H9 (cell line): Measurements from ENCODE around the gene MATN1. TPM values are rescaled to one million over a fixed set of nuclear protein-coding genes. Genes with fewer than 3 reads are reported as not detected.

ENCODE experiments used
- DNase-seq: peaks from one replicate; pipeline ENCODE4 v3.0.0-alpha.2; 2017
- H2AFZ ChIP-seq: one replicate; pipeline ENCODE4 v1.6.1; 2013; ENCODE audit warnings: mild to moderate bottlenecking, low read length, control low read depth, moderate library complexity
- H2AK5ac ChIP-seq: 2 replicates; pipeline ENCODE4 v1.6.1; 2013; ENCODE audit warnings: low read length, control low read depth, mixed read lengths; ENCODE audit not compliant: insufficient read length
- H2BK120ac ChIP-seq: one replicate; pipeline ENCODE4 v1.6.1; 2013; ENCODE audit warnings: low read depth, mild to moderate bottlenecking, low read length, control low read depth, inconsistent platforms; ENCODE audit not compliant: poor library complexity, severe bottlenecking
- H2BK12ac ChIP-seq: 2 replicates; pipeline ENCODE4 v1.6.1; 2013; ENCODE audit warnings: low read length, control low read depth, mixed read lengths, low read depth; ENCODE audit not compliant: insufficient read length
- H2BK15ac ChIP-seq: 2 replicates; pipeline ENCODE4 v1.6.1; 2013; ENCODE audit warnings: low read depth, low read length, control low read depth
- H2BK20ac ChIP-seq: one replicate; pipeline ENCODE4 v1.6.1; 2013; ENCODE audit warnings: low read depth, mild to moderate bottlenecking, low read length, control low read depth, inconsistent platforms; ENCODE audit not compliant: poor library complexity, severe bottlenecking
- H2BK5ac ChIP-seq: 2 replicates; pipeline ENCODE4 v1.6.1; 2013; ENCODE audit warnings: low read length, control low read depth, mixed read lengths; ENCODE audit not compliant: insufficient read length
- H3K14ac ChIP-seq: 2 replicates; pipeline ENCODE4 v1.6.1; 2013; ENCODE audit warnings: low read length, control low read depth; ENCODE audit not compliant: insufficient read depth
- H3K18ac ChIP-seq: 2 replicates; pipeline ENCODE4 v1.6.1; 2013; ENCODE audit warnings: low read depth, mild to moderate bottlenecking, mixed read lengths, low read length, control low read depth; ENCODE audit not compliant: insufficient read length
- H3K23ac ChIP-seq: 2 replicates; pipeline ENCODE4 v1.6.1; 2013; ENCODE audit warnings: low read length, control low read depth, mixed read lengths, low read depth; ENCODE audit not compliant: insufficient read length
- H3K23me2 ChIP-seq: 2 replicates; pipeline ENCODE4 v1.6.1; 2013; ENCODE audit warnings: low read depth, mild to moderate bottlenecking, mixed read lengths, low read length, control low read depth; ENCODE audit not compliant: insufficient read length, poor library complexity, severe bottlenecking
- H3K27ac ChIP-seq: 2 replicates; pipeline ENCODE4 v1.5.1; 2013; ENCODE audit warnings: low read length, control low read depth, mixed read lengths, low read depth; ENCODE audit not compliant: insufficient read length
- H3K27me3 ChIP-seq: 2 replicates; pipeline ENCODE4 v1.6.1; 2013; ENCODE audit warnings: low read length, control low read depth, inconsistent platforms; ENCODE audit not compliant: insufficient read depth
- H3K4ac ChIP-seq: 2 replicates; pipeline ENCODE4 v1.6.1; 2013; ENCODE audit warnings: low read depth, mild to moderate bottlenecking, control low read depth, inconsistent platforms, low read length, moderate library complexity
- H3K4me1 ChIP-seq: 2 replicates; pipeline ENCODE4 v1.6.1; 2013; ENCODE audit warnings: low read length, control low read depth, inconsistent platforms; ENCODE audit not compliant: insufficient read depth
- H3K4me2 ChIP-seq: 2 replicates; pipeline ENCODE4 v1.6.1; 2013; ENCODE audit warnings: low read length, control low read depth, mixed read lengths; ENCODE audit not compliant: insufficient read length, insufficient read depth
- H3K56ac ChIP-seq: 2 replicates; pipeline ENCODE4 v1.6.1; 2013; ENCODE audit warnings: low read depth, mild to moderate bottlenecking, mixed read lengths, low read length, control low read depth; ENCODE audit not compliant: insufficient read length
- H3K79me1 ChIP-seq: 2 replicates; pipeline ENCODE4 v1.6.1; 2013; ENCODE audit warnings: low read depth, mild to moderate bottlenecking, moderate library complexity, low read length, control low read depth, inconsistent platforms; ENCODE audit not compliant: insufficient read depth, poor library complexity, severe bottlenecking
- H3K79me2 ChIP-seq: 2 replicates; pipeline ENCODE4 v1.6.1; 2013; ENCODE audit warnings: low read length, control low read depth, inconsistent platforms; ENCODE audit not compliant: insufficient read depth
- H3K9ac ChIP-seq: 2 replicates; pipeline ENCODE4 v1.6.1; 2013; ENCODE audit warnings: low read length, control low read depth, mixed read lengths; ENCODE audit not compliant: insufficient read length; ENCODE audit errors: extremely low read depth
- H3K9me3 ChIP-seq: one replicate; pipeline ENCODE4 v1.6.1; 2013; ENCODE audit warnings: low read depth, low read length, inconsistent platforms; ENCODE audit not compliant: control insufficient read depth
- H3T11ph ChIP-seq: one replicate; pipeline ENCODE4 v1.6.1; 2013; ENCODE audit warnings: mild to moderate bottlenecking, low read length, control low read depth, inconsistent platforms
- H4K20me1 ChIP-seq: one replicate; pipeline ENCODE4 v1.6.1; 2013; ENCODE audit not compliant: control insufficient read depth, insufficient read length, insufficient read depth
- H4K5ac ChIP-seq: 2 replicates; pipeline ENCODE4 v1.6.1; 2013; ENCODE audit warnings: low read depth, mild to moderate bottlenecking, mixed read lengths, low read length, control low read depth; ENCODE audit not compliant: insufficient read length
- H4K8ac ChIP-seq: replicated peaks from 2 replicates; pipeline ENCODE4 v1.6.1; 2013; ENCODE audit warnings: low read length, control low read depth, mixed read lengths, low read depth; ENCODE audit not compliant: insufficient read length
- H4K91ac ChIP-seq: 2 replicates; pipeline ENCODE4 v1.6.1; 2013; ENCODE audit warnings: low read depth, mild to moderate bottlenecking, moderate library complexity, mixed read lengths, low read length, control low read depth; ENCODE audit not compliant: insufficient read length
- H3K27ac Mint-ChIP-seq, 3 experiments: 2 replicates in 2 of 3; 3 replicates in 1 of 3; pipeline ENCODE4 v1.8.0; 2020 to 2021; ENCODE audit warnings: mixed read lengths in 3 of 3, mild to moderate bottlenecking in 1 of 3, moderate library complexity in 1 of 3
- H3K27me3 Mint-ChIP-seq: 2 replicates; pipeline ENCODE4 v1.8.0; 2021; ENCODE audit warnings: low read depth, mild to moderate bottlenecking, moderate library complexity, mixed read lengths
- H3K36me3 Mint-ChIP-seq, 3 experiments: 2 replicates in 2 of 3; 3 replicates in 1 of 3; pipeline ENCODE4 v1.8.0; 2020 to 2021; ENCODE audit warnings: low read depth in 3 of 3, mixed read lengths in 3 of 3; ENCODE audit not compliant: insufficient read depth in 1 of 3
- H3K4me1 Mint-ChIP-seq, 2 experiments: 2 replicates each; pipeline ENCODE4 v1.8.0; 2020; ENCODE audit warnings: mixed read lengths in 2 of 2
- H3K4me3 Mint-ChIP-seq, 2 experiments: 2 replicates in 1 of 2; 3 replicates in 1 of 2; pipeline ENCODE4 v1.8.0; 2020 to 2021; ENCODE audit warnings: mild to moderate bottlenecking in 2 of 2, mixed read lengths in 2 of 2, moderate library complexity in 1 of 2
- H3K9me3 Mint-ChIP-seq, 2 experiments: 2 replicates in 1 of 2; 3 replicates in 1 of 2; pipeline ENCODE4 v1.8.0; 2020; ENCODE audit warnings: mild to moderate bottlenecking in 2 of 2, mixed read lengths in 2 of 2, moderate library complexity in 1 of 2
- CTCF ChIP-seq: fragments of 200-600 bp; sonication (generic); conservative IDR thresholded peaks from 3 replicates; pipeline ENCODE4 v1.8.0; 2021; ENCODE audit warnings: antibody characterized with exemption, mild to moderate bottlenecking
- WGBS: extraction: QIAGEN DNeasy Blood & Tissue Kit; methylation state at CpG from one replicate; pipeline ENCODE4 v1.1.7; 2013; ENCODE audit warnings: missing lambda C conversion rate, low lambda C conversion rate, mixed read lengths; ENCODE audit not compliant: insufficient read length; ENCODE audit errors: extremely low coverage; 5-methylcytosine and 5-hydroxymethylcytosine counted together
- total RNA-seq: library from RNA; stranded (reverse); gene quantifications from 2 replicates; pipeline ENCODE4 v1.2.1, GENCODE V29; 2021

Gene MATN1
- total RNA-seq, 1 experiment from 2014 or later, result not detected

DNA sequence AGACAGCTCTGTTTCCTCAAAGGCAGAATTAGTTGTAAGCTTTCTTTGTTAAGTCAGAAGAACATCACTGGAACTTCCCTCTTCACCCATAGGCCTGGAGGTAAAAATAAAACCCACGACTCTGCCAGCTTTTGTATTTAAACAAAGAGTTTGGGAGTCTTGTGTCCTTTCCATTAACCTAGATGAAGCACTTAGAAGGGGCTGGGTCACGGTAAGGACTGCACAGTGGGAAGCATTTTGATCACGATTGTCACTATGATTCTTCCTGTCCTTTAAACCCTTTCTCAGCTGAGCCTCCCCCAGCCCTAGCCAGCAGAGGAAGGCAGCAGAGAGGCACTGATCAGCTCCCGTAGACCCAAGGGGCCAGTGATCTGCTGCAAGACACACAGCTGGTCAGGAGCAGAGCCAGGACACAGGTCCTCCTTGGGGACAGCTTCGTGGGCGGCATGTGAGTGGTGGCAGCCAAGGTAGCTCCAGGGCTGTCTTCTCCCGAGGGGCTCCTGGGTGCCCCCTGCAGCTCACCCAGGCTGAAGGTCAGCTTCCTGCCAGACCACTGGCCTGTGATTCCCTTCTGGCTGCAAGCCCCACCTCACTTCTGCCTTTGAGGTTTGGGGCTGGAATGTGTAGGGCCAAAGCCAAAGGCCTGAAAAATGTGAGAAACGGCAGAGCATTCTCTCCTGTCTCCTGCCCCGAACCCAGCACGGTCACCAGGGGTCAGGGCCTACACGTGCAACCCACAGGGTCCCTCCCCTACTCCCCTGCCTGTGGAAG is 38.2 kb upstream of the MATN1 start:
- Histone ChIP-seq H3K4me1 (no peaks in the 10 kb centered on the region), H3K14ac (peak overlapping the region; percentile 67), H2BK15ac (no peak overlapping the region), H2BK12ac (no peak overlapping the region), H3K18ac (no peak overlapping the region), H3K9me3 (no peaks in the 10 kb centered on the region), H4K5ac (no peak overlapping the region), H2AK5ac (no peak overlapping the region), H2BK5ac (no peak overlapping the region), H3K79me2 (no peaks in the 10 kb centered on the region), H4K91ac (no peak overlapping the region), H2AFZ (no peak overlapping the region), H3K27ac (no peak overlapping the region), H2BK120ac (no peak overlapping the region), H4K20me1 (no peaks in the 10 kb centered on the region), H3K4me2 (no peak overlapping the region), H3K23ac (no peak overlapping the region), H3K9ac (no peak overlapping the region), H3K23me2 (no peaks in the 10 kb centered on the region), H3K4ac (no peak overlapping the region), H3K56ac (no peak overlapping the region), H3K27me3 (no peaks in the 10 kb centered on the region), H4K8ac (no peak overlapping the region), H3K79me1 (no peaks in the 10 kb centered on the region), H2BK20ac (no peak overlapping the region), H3T11ph (no peak overlapping the region)
- no peak overlapping the region for H3K4me3 Mint-ChIP-seq
- TF ChIP-seq CTCF, result 0 out of 3 replicates have a peak, but pooled peaks have one; percentile 12
- H3K4me1 Mint-ChIP-seq, result peaks cover 19 to 30% of the 10 kb centered on the region in 2 experiments
- DNase-seq, result no peak
- peaks cover 0 to 4% of the 10 kb centered on the region in 2 experiments; a peak in 2 of 5 replicates for H3K9me3 Mint-ChIP-seq
- H3K36me3 Mint-ChIP-seq, result peaks cover 0 to 5% (median 0%) of the 10 kb centered on the region in 3 experiments; a peak in 1 of 7 replicates
- H3K27ac Mint-ChIP-seq, result peak overlapping the region in 1 of 3 experiments; percentile 77; a peak in 1 of 7 replicates
- H3K27me3 Mint-ChIP-seq, result peaks cover 4% of the 10 kb centered on the region
- WGBS, result no CpG with 5 or more reads among the region's 11 CpGs
